Effector CD4-positive, alpha-beta T cell (primary cell): Measurements from ENCODE around the gene SULT4A1.

Experiments
- DNase-seq: peaks from one replicate; pipeline ENCODE4 v3.0.0-alpha.2; 2020

SULT4A1 gene

DNA sequence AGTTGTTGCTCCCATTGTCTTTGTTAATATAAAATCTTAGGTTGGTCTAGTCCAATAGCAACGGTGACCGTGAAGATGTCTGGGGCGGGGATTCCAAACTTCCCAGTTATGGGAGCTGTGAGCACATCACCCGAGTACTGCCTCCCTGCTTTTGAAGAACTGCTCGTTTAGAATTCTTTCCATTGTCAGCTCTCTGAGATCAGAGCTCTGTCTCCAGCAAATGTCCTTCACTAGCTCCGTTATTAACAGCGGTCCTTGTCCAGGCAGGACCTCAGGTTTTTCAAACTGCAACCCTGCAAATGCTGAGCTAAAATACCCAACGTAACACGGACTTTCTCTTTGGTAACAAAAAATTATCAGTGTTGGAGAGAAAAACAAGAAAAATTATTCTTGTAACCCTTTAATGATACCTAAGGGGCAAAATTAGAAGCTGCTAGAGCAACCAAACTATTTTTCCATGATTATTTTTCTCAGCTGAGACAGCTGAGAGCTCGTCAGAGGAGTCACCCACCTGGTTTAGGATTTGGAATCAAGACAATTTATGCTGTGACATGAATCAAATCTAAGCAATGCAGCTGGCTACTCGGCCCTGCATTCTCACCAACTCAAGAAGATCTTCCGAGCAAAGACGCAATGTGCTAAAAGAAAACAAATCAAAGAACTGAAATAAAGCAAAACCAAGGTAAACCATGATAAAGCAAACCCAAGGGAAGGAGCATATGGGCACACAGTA, 35.1 kb downstream of the SULT4A1 start:
- DNase-seq = no peak

DNA sequence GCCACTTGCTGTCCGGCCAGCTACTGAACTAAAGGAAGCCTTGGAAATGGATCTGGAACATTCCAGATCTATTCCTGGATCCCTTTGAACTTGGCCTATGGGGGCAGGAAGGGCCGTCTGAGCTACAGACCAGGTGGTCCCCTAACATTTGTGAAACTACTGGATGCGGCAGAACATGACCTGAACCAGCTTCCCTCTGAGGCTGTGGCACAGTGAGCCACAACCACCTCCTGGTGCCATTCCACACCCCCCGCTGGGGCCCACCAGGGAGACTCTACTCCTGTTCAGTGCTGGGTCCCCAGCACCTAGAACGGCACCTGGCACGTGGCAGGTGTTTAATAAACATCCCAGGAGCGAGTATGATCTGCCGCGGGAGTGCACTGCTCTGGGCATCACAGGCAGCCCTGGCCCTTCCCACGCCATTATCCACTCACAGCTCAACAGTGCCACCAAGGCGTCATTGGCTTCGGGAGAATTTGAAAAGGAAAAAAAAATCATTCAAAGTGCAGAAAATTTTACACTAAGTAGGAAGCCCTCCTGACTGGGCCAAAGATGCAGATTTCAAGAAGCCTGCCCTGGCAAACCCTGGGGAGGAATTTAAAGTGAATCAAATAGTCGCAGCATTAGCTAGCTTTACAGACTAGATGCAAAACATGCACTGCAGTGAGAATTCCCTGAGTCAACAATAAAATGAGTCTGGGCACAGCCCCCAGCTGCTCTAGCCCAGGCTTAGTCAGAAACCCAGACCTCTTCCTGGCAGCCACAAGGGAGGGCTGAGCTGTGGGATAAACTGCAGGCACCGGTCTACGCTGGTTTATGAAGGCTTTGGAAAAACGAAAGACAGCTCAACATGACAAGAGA, 35.9 kb downstream of the SULT4A1 start:
- DNase-seq = no peak

DNA sequence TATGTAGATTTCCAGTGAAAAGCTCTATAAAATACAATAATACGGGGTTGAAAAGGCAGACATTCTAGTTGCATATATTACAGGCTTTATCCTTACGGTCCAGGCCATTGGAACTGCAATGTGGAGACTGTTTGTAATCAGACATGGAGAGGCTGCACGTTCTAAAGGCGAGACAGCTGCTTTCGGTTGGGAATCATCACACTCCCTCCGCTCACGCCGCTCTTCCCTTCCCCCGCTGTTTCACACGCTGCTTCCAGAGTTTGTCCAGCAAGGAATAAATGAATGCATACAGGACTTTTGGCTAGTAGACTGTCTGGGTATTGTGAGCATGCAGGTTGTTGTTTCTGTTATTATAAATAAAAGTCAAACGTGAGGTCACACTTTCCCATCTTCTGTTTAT, 36.7 kb downstream of the SULT4A1 start:
- no peak for DNase-seq

DNA sequence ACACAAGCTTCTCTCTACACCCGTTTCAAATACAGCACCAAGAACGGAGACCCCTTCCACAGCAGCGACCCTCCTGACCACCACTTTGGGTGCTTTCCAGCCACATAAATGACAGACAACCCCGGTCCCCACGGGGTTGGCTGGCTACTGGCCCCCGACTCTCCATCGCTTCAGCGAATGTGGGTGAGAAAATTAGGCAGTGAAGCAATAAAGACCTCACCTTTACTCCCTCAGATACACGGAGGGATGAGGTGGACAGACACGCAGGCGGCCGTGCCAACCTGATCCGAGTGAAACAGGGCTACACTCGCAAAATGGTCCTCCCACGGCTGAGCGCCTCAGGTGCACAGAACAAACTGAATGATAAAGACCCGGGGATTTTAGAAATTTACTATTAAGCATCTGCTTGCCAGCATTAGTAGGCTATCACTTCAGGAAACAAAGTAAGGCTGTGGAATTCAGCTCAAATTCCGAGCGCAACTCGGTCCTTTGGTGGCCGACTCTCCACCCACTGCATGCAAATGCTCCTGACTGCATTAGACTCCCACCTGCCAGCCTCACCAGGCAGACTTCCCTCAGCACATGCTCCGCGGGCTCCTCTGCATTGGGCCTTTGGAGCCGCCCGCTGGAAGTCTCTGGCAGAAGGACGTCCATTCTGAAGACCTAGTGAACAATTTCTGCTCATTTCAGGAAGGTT, 37.4 kb downstream of the SULT4A1 start:
- DNase-seq = no peak

DNA sequence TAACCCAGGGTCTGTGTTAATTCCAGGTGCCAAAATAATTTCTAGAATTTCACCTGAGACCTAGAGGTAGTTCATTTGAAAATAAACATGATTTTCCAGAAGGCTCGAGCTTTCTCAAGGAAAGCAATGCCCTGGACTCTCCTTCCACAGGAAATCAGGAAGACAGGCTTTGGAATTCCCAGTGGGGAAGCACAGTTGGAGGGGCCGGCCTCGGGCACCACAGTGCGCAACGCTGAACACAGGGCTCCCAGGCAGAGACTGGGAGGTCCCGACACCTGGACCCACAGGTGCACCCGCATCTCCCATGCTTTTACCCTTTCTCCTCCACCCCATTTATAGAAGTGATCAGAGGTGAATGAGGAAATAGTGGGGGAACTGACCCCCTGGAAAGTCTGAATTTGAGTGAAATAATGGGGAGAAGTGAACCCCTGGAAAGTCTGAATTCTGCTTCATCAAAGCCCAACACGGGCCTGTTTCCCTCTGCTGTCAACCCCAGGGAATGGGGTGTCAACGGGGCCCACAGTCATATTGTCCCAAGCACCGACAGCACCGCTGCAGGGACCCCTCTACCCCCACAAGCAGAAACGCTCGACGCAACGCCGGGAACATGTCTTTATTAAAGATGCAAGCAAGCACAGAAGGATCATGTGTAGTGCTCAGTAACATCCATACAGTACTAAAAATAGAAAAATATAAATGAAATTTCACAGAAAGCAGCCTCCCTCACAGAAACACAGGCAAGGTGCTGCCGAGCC, 38.2 kb downstream of the SULT4A1 start:
- no peak for DNase-seq

DNA sequence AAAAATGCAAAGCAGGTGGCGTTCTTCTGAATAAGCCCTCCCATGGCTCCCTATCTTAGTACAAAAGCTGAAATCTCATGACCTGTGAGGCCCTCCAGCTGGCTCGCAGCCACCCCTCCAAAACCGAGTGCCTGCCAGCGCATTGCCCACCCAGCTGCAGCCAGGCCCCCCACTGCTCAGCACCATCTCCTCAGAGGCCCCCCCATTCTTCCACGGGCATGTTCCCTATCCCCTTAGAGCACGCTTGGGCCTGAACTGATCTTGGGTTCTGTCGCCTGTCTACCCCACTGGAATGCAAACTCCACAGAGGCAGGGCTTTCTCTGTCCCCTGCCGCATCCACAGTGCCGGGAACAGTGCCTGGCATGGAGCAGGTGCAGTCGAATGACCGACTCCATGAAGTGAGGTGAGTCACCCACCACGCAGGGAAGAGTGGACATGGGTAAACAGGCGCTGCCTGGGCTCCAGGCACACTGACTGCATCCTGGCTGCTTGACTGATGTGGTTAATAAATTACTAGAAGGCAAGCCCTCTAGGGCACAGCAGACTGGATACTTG, 38.9 kb downstream of the SULT4A1 start:
- no peak for DNase-seq

DNA sequence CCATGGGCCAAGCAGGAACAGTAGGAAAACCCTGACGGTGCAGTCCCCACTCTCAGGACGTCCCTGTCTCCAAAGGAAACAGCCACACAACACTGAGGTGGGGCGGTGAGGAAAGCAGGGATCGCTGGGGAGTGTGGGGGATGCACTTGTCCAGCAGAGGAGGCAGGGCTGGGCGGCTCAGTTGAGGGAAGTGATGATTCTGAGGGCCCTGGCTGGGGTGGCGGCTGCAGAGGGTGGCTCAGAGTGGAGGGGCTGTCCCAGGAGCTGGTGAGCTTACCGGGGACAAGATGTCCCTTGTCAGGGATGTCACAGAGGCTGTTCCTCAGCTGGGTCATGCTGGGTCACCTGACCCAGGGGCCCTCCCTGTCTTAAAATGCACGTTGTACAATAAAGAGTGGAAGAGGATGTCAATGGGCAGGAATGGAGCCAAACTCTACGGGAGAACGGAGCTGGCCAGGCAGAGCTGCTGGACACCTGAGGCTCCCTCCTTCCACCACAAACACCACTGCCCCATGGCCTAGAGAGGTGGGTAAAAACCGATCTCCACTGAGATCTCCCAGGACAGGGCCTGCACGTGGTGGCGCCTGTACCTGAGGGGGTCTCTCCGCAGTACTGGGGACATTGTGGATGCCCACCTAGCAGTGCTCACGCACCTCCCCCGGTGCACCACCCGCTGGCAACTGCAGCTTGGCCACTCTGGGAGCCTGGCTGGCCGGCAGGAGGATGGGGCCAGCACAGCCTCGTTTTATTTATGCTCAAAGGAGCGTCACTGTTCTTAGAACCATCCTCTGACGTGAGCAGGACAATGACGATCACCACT, 40.5 kb downstream of the SULT4A1 start:
- DNase-seq = no peak

DNA sequence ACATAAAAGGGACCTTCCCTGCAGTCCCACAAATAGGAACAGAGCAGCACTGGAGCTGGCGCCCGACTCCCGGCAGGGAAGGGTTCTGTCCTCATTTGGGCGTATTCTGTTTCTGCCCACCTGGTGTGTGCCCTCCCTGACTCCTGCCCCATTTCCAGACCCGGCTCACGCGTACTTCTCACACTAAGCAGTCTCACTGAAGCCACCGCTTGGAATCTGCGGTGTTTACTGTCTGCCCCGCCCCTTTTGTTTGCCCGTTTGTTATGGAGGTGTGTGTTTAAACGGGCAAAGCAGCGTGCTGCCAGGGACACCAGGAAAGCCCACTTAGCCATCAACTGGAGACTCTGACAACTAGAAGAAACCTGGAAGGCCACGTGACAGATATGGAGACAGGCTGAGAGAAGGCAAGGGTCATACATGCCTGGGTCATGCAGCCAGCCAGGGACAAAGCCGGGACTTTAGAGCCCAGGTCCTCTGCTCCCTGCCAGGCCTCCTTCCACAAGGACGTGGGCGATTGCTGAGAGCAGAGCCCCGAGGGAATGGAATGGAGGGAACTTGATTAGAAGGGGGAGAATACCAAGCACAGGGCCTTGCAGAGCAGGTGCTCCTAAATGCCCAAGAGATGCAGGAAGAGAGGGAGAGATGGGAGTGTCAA, 41.5 kb downstream of the SULT4A1 start:
- no peak for DNase-seq

DNA sequence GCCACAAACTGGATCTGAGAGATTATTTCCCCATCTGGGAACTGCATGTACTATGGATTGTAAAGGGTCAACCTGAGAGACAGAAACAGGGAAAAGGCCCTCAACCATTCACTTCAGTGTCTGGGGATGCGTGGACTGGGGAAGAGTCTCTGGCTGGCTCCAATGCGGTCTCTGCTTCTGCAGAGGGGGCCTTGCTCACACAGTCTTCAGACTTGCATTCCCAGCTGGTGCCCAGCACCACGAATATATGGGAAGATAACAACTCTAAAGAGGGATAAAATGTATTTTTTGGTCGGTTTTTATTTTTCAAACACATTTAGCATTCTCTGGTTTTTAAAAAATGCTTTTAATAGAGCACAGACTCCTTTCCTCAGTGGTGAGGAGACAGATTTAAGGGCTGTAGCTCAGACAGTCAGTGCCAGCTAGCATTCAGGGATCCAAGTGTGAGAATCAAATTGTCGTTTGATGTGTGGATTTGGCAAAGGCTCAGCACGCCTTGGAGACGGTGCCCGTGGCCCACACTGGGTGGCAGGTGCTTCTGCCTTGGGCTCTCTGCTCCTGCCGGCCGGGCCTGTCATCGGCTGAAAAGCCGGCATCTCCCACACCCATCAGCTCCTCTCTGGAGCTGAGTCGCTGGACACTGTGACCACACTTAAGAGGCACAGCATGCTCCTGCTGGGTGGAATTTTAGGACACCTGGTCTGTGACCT, 42.2 kb downstream of the SULT4A1 start:
- DNase-seq = no peak

DNA sequence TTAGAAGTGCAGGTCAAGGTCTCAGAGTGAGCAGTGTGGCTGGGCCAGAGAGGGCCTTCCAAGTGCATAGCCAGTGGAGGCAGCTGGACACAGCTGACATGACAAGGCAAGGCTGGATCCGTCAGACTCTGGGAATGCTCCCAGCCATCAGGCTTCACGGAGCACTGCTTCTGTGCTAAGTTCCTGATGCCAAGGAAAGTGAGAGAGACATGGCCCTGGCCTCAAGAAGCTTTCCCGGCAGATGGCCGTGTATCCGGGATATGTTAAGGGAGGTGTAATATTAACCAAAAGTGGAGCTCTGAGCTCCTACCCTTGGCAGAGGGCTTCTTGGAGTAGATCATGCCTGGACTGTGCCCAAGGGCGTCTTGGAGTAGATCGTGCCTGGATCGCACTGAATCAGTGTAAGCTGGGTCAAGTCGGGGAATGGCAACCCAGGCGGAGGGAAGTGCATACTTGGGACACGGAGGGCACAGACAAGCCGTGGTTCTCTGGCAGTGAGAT, 42.8 kb downstream of the SULT4A1 start:
- no peak for DNase-seq

DNA sequence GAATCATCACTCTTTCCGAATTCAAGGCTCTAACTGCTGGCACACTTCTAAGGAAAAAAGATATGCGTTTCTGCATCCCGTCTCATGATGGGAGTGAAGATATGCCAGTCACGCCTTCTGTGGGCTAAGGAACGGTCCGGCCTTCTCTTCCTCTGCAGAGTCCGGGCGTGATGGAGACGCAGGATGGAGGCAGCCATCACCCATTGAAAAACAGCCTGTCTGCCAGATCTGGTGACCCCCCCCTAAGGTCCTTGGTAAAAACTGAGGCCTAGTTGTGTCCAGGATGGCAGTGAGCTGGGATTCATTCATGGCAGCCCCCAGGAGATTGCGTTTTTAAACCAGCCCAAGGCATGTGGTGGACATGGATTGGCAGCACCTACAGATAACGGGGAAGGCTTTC, 43.3 kb downstream of the SULT4A1 start:
- no peak for DNase-seq

DNA sequence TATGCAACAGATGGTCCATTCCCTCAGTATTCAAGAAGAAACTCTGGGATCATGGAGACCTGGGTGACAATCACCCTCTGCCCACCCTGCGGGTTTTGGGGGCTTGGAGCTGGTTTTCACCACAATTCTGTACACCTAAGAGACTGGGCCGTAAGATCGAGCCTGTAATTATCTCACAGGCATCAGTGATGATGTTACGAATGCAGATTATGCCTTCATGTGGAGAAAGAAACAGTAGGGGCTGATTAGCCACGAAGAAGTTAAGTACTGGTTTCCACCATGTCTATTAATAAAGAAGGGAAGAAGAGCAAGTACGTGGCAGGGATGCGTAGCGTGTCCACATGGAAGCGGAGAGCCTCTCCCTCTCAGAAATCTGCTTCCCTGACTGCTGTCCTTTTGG, 44.9 kb downstream of the SULT4A1 start:
- DNase-seq = no peak

DNA sequence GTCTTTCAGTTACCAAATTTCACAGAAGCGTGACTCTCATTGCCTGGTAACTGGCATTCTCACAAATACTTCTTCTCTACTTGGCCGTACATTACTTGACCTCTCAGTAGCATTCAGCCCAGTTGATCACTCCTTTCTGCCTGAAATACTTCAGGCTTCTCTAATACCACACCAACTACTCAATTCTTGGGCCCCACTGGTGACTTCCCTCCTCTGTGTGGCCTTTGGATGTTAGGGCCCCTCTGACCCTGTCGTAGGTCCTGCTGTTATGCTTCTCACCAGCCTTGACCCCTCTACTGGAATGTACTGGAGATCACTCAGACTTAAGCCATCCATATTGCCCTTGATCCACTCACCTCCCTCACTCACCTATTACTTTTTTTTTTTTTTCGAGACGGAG, 48.0 kb downstream of the SULT4A1 start:
- DNase-seq = no peak

DNA sequence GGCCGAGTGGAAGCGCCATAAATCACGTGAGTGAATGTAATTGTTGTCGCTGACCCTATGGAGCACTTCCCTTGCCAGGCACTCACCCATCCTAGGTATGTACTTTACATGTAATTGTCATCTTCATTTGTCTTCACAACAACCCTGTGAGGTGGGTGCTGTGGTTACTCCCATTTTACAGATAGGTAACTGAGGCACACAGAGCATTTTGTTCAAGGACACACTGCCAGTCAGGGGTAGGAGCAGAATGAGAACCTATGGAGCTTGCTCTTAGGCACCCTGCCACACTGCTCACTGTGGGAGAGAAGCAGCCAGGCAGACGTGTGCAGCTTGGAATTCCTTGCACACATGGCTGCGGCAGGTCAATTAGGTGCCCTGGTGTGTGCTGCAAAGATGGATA, 49.4 kb downstream of the SULT4A1 start:
- DNase-seq = no peak

DNA sequence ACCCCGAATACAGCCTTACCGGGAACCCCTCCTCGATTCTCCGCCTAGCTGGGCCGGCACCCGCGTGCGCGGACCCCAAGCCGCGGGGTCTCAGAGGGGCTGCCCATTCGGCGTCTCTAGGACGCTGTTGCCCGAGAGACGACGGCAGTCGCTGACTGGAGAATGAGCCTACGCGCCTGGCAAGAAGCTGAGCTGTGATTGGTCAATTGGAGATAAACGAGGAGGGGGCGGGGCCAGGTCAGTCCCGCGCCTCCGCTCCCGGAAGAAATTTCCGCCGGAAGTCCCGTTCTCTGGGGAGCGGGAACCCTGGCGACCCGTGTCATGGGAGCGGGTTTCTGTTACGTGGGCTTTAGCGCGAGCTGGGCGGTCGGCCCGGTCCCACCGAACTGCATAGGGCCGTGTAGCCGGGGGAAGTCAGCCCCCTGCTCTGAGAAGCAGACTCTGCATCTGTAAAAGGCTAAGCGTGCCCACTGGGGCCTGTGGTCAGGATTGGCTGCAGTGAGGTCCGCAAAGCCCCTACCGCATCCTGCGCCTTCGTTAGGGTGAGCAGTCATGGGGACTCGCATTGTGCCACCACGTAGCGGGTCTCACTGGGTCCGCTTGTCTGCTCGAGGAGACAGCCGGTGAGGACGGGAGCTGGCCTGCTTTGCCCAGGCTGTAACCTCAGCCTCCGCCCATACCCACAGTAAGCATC, 50.0 kb downstream of the SULT4A1 start, which contains the start of gene EFCAB6:
Gene EFCAB6, minus strand, starts transcription at position 157 of the 694 bp plus-strand sequence. CDS start 29,987 bp downstream, outside the sequence.
- DNase-seq = peak; percentile 89

DNA sequence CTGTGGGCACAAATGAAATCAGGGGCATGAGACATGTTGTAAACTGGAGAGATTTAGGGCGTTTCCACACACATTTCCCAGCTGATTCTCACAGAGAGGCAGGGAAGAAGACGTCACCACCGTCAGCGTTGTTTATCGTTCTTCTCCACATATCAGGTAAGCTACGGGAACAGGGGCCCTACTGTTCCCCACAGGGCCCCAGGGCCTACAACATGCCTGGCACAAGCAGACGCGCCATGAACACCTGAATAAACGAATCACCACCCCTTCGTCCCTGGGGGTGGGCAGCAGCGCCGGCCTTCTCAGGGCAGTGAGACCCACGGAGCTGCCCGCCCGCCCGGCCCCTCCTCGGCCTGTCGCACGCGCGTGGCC, 50.5 kb downstream of the SULT4A1 start:
- no peak for DNase-seq

DNA sequence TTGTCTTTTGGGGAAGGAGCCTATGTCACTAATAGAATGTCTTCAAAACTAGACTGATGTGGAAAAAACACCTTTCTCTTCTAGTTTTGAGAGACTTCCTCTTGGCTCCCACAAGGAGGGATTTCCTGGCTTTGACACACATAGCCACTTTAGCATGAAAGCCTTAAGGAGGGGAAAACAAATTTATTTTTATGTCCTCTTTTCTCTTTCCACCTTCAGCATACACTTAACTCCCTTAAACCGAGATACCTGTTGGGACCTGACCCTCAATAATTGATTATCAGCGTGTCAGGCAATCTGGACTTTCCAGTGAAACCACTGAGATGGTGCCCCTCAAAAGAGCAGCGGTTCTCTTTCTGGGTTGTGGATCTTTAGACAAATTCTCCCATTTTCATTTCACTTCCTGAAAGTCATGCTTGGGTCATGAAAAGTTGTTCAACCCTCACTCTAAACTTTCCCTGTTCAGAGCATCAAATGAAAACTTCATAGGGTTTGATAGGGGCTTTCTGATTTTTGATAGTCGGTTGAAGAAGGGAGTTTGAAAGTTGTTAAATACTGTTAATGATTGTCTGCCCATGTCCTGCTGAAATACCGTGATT, 59.3 kb downstream of the SULT4A1 start:
- DNase-seq = no peak

DNA sequence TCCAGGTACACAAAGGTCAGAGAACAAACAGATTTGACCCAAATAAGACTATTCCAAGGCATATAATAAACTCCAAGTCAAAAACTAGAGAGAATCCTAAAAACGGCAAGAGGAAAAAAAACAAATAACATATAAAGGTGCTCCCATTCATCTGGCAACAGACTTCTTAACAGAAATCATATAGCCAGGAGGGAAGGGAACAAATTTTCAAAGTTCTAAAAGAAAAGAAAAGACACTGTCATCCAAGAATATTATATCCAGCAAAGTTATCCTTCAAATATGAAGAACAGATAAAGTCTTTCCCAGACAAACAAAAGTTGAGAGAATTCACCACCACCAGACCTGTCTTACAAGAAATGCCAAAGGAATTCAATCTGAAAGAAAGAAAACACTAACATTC, 61.3 kb downstream of the SULT4A1 start:
- no peak for DNase-seq

DNA sequence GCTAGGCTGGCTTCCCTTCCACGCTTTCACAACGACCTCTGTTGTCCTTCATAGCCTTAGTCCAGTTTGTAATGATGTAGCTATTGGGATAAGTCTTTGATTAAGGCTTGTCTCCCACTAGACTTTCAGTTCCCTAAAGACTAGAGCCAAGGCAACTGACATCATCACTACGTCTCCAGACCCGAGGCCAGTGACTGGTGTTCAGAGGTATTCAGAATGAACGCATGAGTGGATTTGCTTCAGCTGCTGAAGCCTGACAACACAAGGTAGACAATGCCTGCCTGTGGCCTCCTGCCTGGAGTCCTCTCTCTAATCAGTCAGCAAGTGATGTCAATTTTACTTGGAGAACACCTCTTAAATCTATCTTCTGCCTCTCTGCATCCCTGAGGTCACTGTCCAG, 63.8 kb downstream of the SULT4A1 start:
- no peak for DNase-seq
